Activated naive CD4-positive, alpha-beta T cell treated with anti-CD3 and anti-CD28 coated beads, Interleukin-2, amount 50 U/mL, for 24 hours (primary cell): ENCODE measurements around the gene YAP1.

Experiments
- H3K27ac Mint-ChIP-seq: one replicate; pipeline ENCODE4 v1.8.0; 2021; ENCODE audit warnings: mild to moderate bottlenecking, mixed read lengths
- H3K27me3 Mint-ChIP-seq: one replicate; pipeline ENCODE4 v1.8.0; 2021; ENCODE audit warnings: mixed read lengths
- H3K36me3 Mint-ChIP-seq: one replicate; pipeline ENCODE4 v1.8.0; 2021; ENCODE audit warnings: mixed read lengths
- H3K4me1 Mint-ChIP-seq: one replicate; pipeline ENCODE4 v1.8.0; 2021; ENCODE audit warnings: mixed read lengths
- H3K4me3 Mint-ChIP-seq: one replicate; pipeline ENCODE4 v1.8.0; 2021; ENCODE audit warnings: mild to moderate bottlenecking, mixed read lengths
- H3K9me3 Mint-ChIP-seq: one replicate; pipeline ENCODE4 v1.8.0; 2021; ENCODE audit warnings: mixed read lengths

YAP1 gene

GRCh38 chr11:102229510-102230123 lies 119.4 kb downstream of the YAP1 start:
- Mint-ChIP-seq H3K36me3 (no peaks in the 10 kb centered on the region), H3K9me3 (no peaks in the 10 kb centered on the region), H3K4me3 (no peak overlapping the region), H3K27ac (no peak overlapping the region), H3K4me1 (no peaks in the 10 kb centered on the region), H3K27me3 (peaks cover 9% of the 10 kb centered on the region)

DNA sequence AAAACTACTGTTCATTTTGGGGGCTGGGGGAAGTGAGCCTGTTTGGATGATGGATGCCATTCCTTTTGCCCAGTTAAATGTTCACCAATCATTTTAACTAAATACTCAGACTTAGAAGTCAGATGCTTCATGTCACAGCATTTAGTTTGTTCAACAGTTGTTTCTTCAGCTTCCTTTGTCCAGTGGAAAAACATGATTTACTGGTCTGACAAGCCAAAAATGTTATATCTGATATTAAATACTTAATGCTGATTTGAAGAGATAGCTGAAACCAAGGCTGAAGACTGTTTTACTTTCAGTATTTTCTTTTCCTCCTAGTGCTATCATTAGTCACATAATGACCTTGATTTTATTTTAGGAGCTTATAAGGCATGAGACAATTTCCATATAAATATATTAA lies 119.9 kb downstream of the YAP1 start:
- no peaks in the 10 kb centered on the region for H3K4me1 Mint-ChIP-seq
- H3K36me3 Mint-ChIP-seq, result no peaks in the 10 kb centered on the region
- no peak overlapping the region for H3K27ac Mint-ChIP-seq
- H3K9me3 Mint-ChIP-seq, result no peaks in the 10 kb centered on the region
- peaks cover 11% of the 10 kb centered on the region for H3K27me3 Mint-ChIP-seq
- H3K4me3 Mint-ChIP-seq, result no peak overlapping the region

GRCh38 chr11:102230911-102231310 lies 120.7 kb downstream of the YAP1 start:
- Mint-ChIP-seq H3K36me3 (no peaks in the 10 kb centered on the region), H3K27ac (no peak overlapping the region), H3K9me3 (no peaks in the 10 kb centered on the region), H3K27me3 (peaks cover 13% of the 10 kb centered on the region), H3K4me3 (no peak overlapping the region), H3K4me1 (no peaks in the 10 kb centered on the region)

- no peaks in the 10 kb centered on the region for H3K36me3 Mint-ChIP-seq
- H3K9me3 Mint-ChIP-seq, result no peaks in the 10 kb centered on the region
- H3K4me1 Mint-ChIP-seq, result no peaks in the 10 kb centered on the region
Observed at GRCh38 chr11:102234779-102235439, 124.7 kb downstream of the YAP1 start.

GRCh38 chr11:102237096-102237735 lies 127.0 kb downstream of the YAP1 start:
- no peaks in the 10 kb centered on the region for H3K9me3 Mint-ChIP-seq
- H3K27ac Mint-ChIP-seq, result no peak overlapping the region
- no peak overlapping the region for H3K4me3 Mint-ChIP-seq
- H3K27me3 Mint-ChIP-seq, result peaks cover 14% of the 10 kb centered on the region
- no peaks in the 10 kb centered on the region for H3K36me3 Mint-ChIP-seq
- H3K4me1 Mint-ChIP-seq, result no peaks in the 10 kb centered on the region

More at GRCh38 chr11:102234779-102235439, 124.7 kb downstream of the YAP1 start:
- Mint-ChIP-seq H3K27ac (no peak overlapping the region), H3K27me3 (peaks cover 20% of the 10 kb centered on the region), H3K4me3 (no peak overlapping the region)

DNA sequence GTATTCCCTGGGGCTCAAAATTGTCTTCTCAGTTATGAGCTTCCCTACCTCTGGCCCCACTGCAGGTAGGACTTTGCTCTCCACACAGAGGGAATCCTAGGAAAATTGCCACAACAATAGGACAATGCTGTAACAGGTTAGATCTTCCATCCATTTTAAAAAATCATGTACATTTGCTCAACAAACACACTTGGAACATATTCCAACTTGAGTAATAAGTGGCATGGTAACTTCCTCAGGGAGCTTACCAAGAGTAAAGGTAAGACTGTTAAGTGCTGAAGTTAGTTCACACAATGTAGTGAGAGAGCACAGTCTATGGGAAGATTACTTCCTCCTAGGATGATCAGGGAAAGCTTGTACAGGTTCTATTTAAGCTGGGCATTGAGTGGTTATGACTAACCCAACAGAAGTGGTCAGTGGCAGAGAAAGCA lies 128.2 kb downstream of the YAP1 start:
- Mint-ChIP-seq H3K36me3 (no peaks in the 10 kb centered on the region), H3K27me3 (peaks cover 12% of the 10 kb centered on the region), H3K9me3 (no peaks in the 10 kb centered on the region), H3K27ac (no peak overlapping the region), H3K4me3 (no peak overlapping the region), H3K4me1 (no peaks in the 10 kb centered on the region)

DNA sequence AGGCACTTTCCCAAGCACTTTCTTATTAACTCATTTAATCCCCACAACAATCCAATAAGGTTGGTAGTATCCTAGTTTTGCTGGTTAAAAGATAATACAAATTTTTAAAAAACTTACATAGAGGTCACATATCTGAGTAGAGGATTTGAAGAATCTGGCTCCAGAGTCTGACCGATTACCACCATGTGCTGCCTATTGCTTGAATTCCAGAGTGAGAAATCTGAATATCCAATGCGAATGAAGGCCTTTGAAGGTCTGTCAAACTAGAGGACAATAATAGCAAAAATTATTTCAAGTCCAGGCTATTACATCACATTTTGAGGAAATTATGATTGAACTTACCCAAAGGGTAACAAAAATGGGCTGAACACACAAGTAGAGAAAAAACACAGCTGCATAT lies 129.2 kb downstream of the YAP1 start:
- Mint-ChIP-seq H3K4me1 (no peaks in the 10 kb centered on the region), H3K9me3 (no peaks in the 10 kb centered on the region), H3K27me3 (peaks cover 12% of the 10 kb centered on the region)

DNA sequence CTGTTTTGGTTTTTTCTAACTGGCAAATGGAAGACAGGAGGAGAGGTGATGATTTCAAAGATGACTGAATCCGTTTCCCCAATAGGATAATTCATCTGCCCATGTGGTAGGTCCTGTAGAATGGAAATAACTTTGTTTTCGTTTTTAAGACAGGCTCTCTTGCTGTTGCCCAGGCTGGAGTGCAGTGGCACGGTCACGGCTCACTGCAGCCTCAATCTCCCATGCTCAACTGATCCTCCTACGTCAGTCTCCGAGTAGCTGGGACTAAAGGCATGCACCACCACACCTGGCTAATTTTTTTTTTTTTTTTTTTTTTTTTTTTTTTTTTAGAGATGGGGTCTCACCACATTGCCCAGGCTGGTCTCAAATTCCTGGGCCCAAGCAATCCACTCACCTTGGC lies 129.7 kb downstream of the YAP1 start:
- H3K4me3 Mint-ChIP-seq, result no peak overlapping the region
- no peaks in the 10 kb centered on the region for H3K36me3 Mint-ChIP-seq
- H3K4me1 Mint-ChIP-seq, result no peaks in the 10 kb centered on the region

More for the DNA sequence above, 129.2 kb downstream of the YAP1 start:
- Mint-ChIP-seq H3K36me3 (no peaks in the 10 kb centered on the region), H3K4me3 (no peak overlapping the region), H3K27ac (no peak overlapping the region)

DNA sequence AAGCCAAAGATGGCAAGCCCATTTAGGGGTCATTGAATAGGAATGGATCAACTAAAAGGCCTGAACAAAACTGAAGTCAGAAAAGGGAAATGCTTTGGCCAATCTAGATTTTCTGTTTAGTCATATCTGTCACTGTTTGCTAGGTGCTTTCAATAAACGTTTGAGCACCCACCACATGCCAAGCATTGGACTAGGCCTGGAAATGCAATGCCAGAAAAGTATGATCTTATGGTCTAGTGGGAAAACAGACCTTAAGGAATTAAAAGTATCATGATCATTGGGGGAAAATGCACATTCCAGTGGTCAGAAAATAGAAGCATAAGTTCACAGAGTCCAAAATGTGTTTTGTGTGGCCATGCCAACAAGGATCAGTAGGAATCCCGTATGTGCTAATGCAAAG lies 130.3 kb downstream of the YAP1 start:
- Mint-ChIP-seq H3K27me3 (peaks cover 9% of the 10 kb centered on the region), H3K4me3 (no peak overlapping the region), H3K9me3 (no peaks in the 10 kb centered on the region), H3K4me1 (no peaks in the 10 kb centered on the region), H3K36me3 (no peaks in the 10 kb centered on the region), H3K27ac (no peak overlapping the region)

More for the DNA sequence above, 129.7 kb downstream of the YAP1 start:
- Mint-ChIP-seq H3K27ac (no peak overlapping the region), H3K27me3 (peaks cover 9% of the 10 kb centered on the region), H3K9me3 (no peaks in the 10 kb centered on the region)

- no peaks in the 10 kb centered on the region for H3K9me3 Mint-ChIP-seq
Observed at GRCh38 chr11:102241026-102241425, 130.8 kb downstream of the YAP1 start.

GRCh38 chr11:102243399-102243884 lies 133.2 kb downstream of the YAP1 start:
- Mint-ChIP-seq H3K9me3 (no peaks in the 10 kb centered on the region), H3K36me3 (no peaks in the 10 kb centered on the region), H3K27ac (no peak overlapping the region), H3K4me1 (no peaks in the 10 kb centered on the region), H3K27me3 (peaks cover 4% of the 10 kb centered on the region), H3K4me3 (no peak overlapping the region)

More at GRCh38 chr11:102241026-102241425, 130.8 kb downstream of the YAP1 start:
- Mint-ChIP-seq H3K27ac (no peak overlapping the region), H3K36me3 (no peaks in the 10 kb centered on the region), H3K4me3 (no peak overlapping the region), H3K4me1 (no peaks in the 10 kb centered on the region), H3K27me3 (peaks cover 9% of the 10 kb centered on the region)

DNA sequence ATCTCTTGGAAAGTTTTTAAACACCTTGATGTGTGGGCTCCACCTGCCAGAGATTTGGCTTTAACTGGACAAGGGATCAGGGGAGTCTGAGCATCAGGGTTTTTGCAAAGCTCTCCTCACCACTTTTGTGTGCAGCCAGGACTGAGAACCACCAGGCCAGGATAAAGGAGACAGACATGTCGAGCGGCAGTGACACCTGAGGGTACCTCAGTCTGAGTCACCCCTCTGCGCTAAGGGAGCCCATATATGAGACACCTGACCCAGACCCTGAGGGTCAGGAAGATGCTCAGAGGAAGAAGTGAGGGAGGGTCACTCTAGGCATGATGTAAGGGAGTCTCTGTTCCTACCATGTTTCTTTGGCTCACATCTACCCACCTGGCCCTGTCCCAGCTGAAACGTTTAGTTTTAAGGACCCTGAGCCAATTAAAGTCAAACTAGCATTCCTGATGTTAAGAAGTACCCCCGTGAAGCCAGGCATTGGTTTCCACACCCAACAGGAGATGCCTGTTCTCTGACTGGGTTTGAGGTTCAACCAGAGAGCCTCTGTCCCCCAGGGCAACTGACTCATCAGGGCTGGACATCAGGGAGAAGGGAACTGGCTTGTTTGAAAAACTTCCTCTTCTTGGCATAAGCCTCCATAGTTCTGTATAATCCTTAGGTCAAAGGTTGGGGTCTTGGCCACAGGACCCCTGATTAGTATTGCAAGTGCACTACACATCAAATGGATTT lies 134.6 kb downstream of the YAP1 start:
- Mint-ChIP-seq H3K4me1 (no peaks in the 10 kb centered on the region), H3K4me3 (no peak overlapping the region), H3K27me3 (peaks cover 2% of the 10 kb centered on the region), H3K36me3 (no peaks in the 10 kb centered on the region), H3K9me3 (no peaks in the 10 kb centered on the region), H3K27ac (no peak overlapping the region)

- no peak overlapping the region for H3K27ac Mint-ChIP-seq
- no peaks in the 10 kb centered on the region for H3K27me3 Mint-ChIP-seq
- no peaks in the 10 kb centered on the region for H3K4me1 Mint-ChIP-seq
- H3K4me3 Mint-ChIP-seq, result no peak overlapping the region
- no peaks in the 10 kb centered on the region for H3K9me3 Mint-ChIP-seq
- H3K36me3 Mint-ChIP-seq, result no peaks in the 10 kb centered on the region
Observed at GRCh38 chr11:102251423-102251822, 141.2 kb downstream of the YAP1 start.

- H3K27ac Mint-ChIP-seq, result no peak overlapping the region
- H3K4me3 Mint-ChIP-seq, result no peak overlapping the region
- H3K4me1 Mint-ChIP-seq, result no peaks in the 10 kb centered on the region
- no peaks in the 10 kb centered on the region for H3K9me3 Mint-ChIP-seq
- H3K36me3 Mint-ChIP-seq, result no peaks in the 10 kb centered on the region
- H3K27me3 Mint-ChIP-seq, result no peaks in the 10 kb centered on the region
Observed at GRCh38 chr11:102252339-102252891, 142.2 kb downstream of the YAP1 start.

GRCh38 chr11:102253020-102253715 lies 142.9 kb downstream of the YAP1 start:
- Mint-ChIP-seq H3K9me3 (no peaks in the 10 kb centered on the region), H3K27me3 (no peaks in the 10 kb centered on the region), H3K4me1 (no peaks in the 10 kb centered on the region), H3K36me3 (no peaks in the 10 kb centered on the region), H3K27ac (no peak overlapping the region), H3K4me3 (no peak overlapping the region)
